Measurements from ENCODE around the gene KLF13. TPM values are rescaled to one million over a fixed set of nuclear protein-coding genes. Genes with fewer than 3 reads are reported as not detected.

Gene KLF13
- total and polyA plus RNA-seq, 4 donors, result 38.3 to 157 (median 55.2) TPM

DNA sequence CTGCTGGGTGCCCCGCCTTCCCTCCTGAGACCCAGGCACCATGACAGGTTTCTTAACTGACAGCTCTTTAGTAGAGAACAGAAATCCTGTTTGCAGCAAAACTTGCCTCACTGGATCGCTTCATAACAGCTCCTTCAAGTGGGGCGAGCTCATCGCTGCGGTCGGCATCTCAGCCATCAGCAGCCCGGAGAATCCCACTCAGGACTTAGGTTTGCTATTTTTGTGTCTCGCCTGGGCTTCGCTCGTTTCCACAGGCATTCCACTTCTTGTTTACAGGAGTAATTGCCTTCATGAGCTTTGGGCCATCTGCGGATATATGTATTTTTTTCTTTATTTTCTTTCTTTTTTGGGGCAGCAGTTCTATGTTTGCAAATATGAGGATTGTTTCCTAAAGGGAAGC lies 15.7 kb downstream of the KLF13 start:
- H3K27me3 ChIP-seq (ENCODE audit: control insufficient read depth in 3 of 3, insufficient read depth in 3 of 3, low read length in 2 of 3), result no peaks in the 10 kb centered on the region
- ATAC-seq (ENCODE audit: insufficient read depth, low FRiP score) (no peak), DNase-seq (no peak)
- H3K4me1 ChIP-seq (ENCODE audit: control insufficient read depth in 5 of 5, insufficient read depth in 5 of 5, low read length in 5 of 5), result peaks cover 7 to 82% (median 19%) of the 10 kb centered on the region in 5 donors
- H3K9ac ChIP-seq (ENCODE audit: insufficient read depth in 1 of 2, low read length in 2 of 2), result no peak overlapping the region
- H3K4me3 ChIP-seq, result no peak overlapping the region
- H3K27ac ChIP-seq (ENCODE audit: low read depth in 1 of 2, low read length in 1 of 2), result peak overlapping the region; percentile 28 to 91
- no peaks in the 10 kb centered on the region for H3K9me3 ChIP-seq (ENCODE audit: control insufficient read depth in 4 of 4, insufficient read depth in 3 of 4, low read length in 3 of 4)
- peaks cover 0 to 4% (median 1%) of the 10 kb centered on the region in 4 donors for H3K36me3 ChIP-seq (ENCODE audit: control insufficient read depth in 4 of 4, insufficient read depth in 4 of 4, low read length in 4 of 4)
- WGBS, 2 donors, result 51 to 77% methylated on average over 11 of the region's 11 CpGs
- TF ChIP-seq, protein P1, sequence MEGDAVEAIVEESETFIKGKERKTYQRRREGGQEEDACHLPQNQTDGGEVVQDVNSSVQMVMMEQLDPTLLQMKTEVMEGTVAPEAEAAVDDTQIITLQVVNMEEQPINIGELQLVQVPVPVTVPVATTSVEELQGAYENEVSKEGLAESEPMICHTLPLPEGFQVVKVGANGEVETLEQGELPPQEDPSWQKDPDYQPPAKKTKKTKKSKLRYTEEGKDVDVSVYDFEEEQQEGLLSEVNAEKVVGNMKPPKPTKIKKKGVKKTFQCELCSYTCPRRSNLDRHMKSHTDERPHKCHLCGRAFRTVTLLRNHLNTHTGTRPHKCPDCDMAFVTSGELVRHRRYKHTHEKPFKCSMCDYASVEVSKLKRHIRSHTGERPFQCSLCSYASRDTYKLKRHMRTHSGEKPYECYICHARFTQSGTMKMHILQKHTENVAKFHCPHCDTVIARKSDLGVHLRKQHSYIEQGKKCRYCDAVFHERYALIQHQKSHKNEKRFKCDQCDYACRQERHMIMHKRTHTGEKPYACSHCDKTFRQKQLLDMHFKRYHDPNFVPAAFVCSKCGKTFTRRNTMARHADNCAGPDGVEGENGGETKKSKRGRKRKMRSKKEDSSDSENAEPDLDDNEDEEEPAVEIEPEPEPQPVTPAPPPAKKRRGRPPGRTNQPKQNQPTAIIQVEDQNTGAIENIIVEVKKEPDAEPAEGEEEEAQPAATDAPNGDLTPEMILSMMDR (IDR thresholded peaks at IDR 0.05; ENCODE audit: control extremely low read depth, extremely low read depth), result no peak

DNA sequence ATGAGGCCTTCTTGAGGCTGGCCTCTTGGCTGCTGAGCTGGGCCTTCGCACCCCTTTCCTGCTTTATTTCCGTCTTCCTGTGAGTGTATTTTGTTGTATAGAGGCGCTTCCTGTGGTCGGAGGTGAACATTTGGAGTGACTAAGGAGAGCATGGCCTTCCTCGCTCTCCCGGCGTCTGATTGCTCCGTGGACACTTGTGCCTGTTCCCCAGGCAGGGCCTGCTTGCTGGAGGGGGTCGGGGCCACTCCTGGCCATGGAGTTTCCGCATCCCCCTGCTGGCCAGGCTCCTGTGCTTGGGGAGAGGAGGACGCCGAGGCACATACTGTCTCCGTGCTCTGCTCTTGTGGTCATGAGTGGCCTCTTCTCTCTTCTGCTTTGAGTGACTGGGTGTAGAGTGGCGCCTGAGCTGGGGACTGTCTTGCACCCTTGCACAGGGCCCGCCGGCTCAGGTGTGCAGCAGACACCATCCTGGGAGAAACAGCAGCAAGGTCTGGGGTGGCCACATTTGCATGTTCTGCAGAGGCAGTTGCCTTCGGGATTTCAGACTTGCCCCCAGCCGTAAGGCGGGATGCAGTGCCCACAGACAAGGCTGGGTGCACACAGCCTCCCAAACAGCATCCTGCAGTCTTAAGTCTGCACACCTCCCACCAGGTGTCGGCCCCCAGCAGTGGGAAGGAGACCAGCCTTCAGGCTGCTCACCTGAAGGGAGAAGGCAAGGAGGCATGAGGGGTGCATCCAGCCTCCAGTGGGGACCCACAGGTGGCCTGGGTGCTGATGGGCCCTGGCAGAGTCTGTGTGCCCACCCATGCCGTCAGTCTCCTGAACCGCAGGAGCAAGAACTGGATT lies 16.4 kb downstream of the KLF13 start:
- TF ChIP-seq, protein P1 (IDR thresholded peaks at IDR 0.05; ENCODE audit: control extremely low read depth, extremely low read depth), result no peak
- Histone ChIP-seq H3K9me3 (ENCODE audit: control insufficient read depth in 4 of 4, insufficient read depth in 3 of 4, low read length in 3 of 4) (no peaks in the 10 kb centered on the region), H3K27me3 (ENCODE audit: control insufficient read depth in 3 of 3, insufficient read depth in 3 of 3, low read length in 2 of 3) (no peaks in the 10 kb centered on the region), H3K9ac (ENCODE audit: insufficient read depth in 1 of 2, low read length in 2 of 2) (no peak overlapping the region), H3K4me3 (no peak overlapping the region), H3K4me1 (ENCODE audit: control insufficient read depth in 5 of 5, insufficient read depth in 5 of 5, low read length in 5 of 5) (peaks cover 7 to 84% (median 19%) of the 10 kb centered on the region in 5 donors), H3K36me3 (ENCODE audit: control insufficient read depth in 4 of 4, insufficient read depth in 4 of 4, low read length in 4 of 4) (peaks cover 0 to 6% (median 2%) of the 10 kb centered on the region in 4 donors), H3K27ac (ENCODE audit: low read depth in 1 of 2, low read length in 1 of 2) (peak overlapping the region; percentile 47 to 91)
- no peak for DNase-seq
- no peak for ATAC-seq (ENCODE audit: insufficient read depth, low FRiP score)
- 47 to 53% methylated on average over 22 of the region's 22 CpGs for WGBS, 2 donors

DNA sequence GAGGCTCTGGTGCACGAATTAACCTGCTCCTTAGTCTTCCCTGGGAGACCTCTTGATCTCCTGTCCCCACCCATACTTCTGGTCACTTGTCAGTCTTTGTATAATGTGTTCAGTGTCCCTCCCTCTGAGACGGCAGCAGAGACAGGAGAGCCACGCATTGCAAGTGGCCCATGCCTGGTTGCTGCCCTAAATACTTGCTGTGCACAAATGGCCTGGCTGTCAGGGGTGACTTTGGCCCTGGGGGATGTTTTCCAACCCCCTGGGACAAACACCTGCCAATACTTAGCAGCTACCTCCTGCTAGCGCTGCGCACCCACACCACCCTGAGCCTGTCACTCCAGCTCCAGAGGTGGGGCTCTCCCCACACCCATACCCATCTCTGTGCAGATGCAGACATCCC lies 17.2 kb downstream of the KLF13 start:
- Histone ChIP-seq H3K27ac (ENCODE audit: low read depth in 1 of 2, low read length in 1 of 2) (peak overlapping the region; percentile 47 to 91), H3K9me3 (ENCODE audit: control insufficient read depth in 4 of 4, insufficient read depth in 3 of 4, low read length in 3 of 4) (no peaks in the 10 kb centered on the region), H3K4me1 (ENCODE audit: control insufficient read depth in 5 of 5, insufficient read depth in 5 of 5, low read length in 5 of 5) (peaks cover 3 to 82% (median 12%) of the 10 kb centered on the region in 5 donors), H3K4me3 (no peak overlapping the region), H3K27me3 (ENCODE audit: control insufficient read depth in 3 of 3, insufficient read depth in 3 of 3, low read length in 2 of 3) (no peaks in the 10 kb centered on the region), H3K36me3 (ENCODE audit: control insufficient read depth in 4 of 4, insufficient read depth in 4 of 4, low read length in 4 of 4) (peaks cover 0 to 10% (median 2%) of the 10 kb centered on the region in 4 donors), H3K9ac (ENCODE audit: insufficient read depth in 1 of 2, low read length in 2 of 2) (no peak overlapping the region)
- TF ChIP-seq, protein P1 (IDR thresholded peaks at IDR 0.05; ENCODE audit: control extremely low read depth, extremely low read depth), result no peak
- no peak for DNase-seq
- WGBS, 2 donors, result 47 to 74% methylated on average over 5 of the region's 5 CpGs
- no peak for ATAC-seq (ENCODE audit: insufficient read depth, low FRiP score)
